ENCODE data around the gene CLDN20.
"Not testable (repeated sequence)": the region's sequence is repeated elsewhere in the genome, so short reads cannot be mapped to it uniquely, and the experiment has no call there.

The CLDN20 gene

GRCh38 chr6:155301867-155302266 is 38.1 kb downstream of the CLDN20 start:
- H3K27ac ChIP-seq (ENCODE audit: insufficient read depth, low read length, poor library complexity, severe bottlenecking): no peak overlapping the region
- H3K9me3 ChIP-seq (ENCODE audit: control insufficient read depth, low read length): no peaks in the 10 kb centered on the region
- H3K27me3 ChIP-seq (replicated peaks; ENCODE audit: control insufficient read depth, insufficient read depth, low read length, poor library complexity, severe bottlenecking): no peaks in the 10 kb centered on the region
- H3K4me1 ChIP-seq (ENCODE audit: control insufficient read depth, insufficient read depth, low read length, poor library complexity, severe bottlenecking): no peaks in the 10 kb centered on the region
- H3K36me3 ChIP-seq (ENCODE audit: control insufficient read depth, insufficient read depth, low read length): peaks cover 22% of the 10 kb centered on the region
- H3K4me3 ChIP-seq (ENCODE audit: insufficient read depth, low read depth, low read length, poor library complexity, severe bottlenecking): no peak overlapping the region
- no peak for DNase-seq

- H3K27ac ChIP-seq (ENCODE audit: insufficient read depth, low read length, poor library complexity, severe bottlenecking): no peak overlapping the region
- no peaks in the 10 kb centered on the region for H3K4me1 ChIP-seq (ENCODE audit: control insufficient read depth, insufficient read depth, low read length, poor library complexity, severe bottlenecking)
- no peak for DNase-seq
- H3K36me3 ChIP-seq (ENCODE audit: control insufficient read depth, insufficient read depth, low read length): peaks cover 9% of the 10 kb centered on the region
- H3K4me3 ChIP-seq (ENCODE audit: insufficient read depth, low read depth, low read length, poor library complexity, severe bottlenecking): no peak overlapping the region
- no peaks in the 10 kb centered on the region for H3K27me3 ChIP-seq (replicated peaks; ENCODE audit: control insufficient read depth, insufficient read depth, low read length, poor library complexity, severe bottlenecking)
- no peaks in the 10 kb centered on the region for H3K9me3 ChIP-seq (ENCODE audit: control insufficient read depth, low read length)
These were observed 39.6 kb downstream of the CLDN20 start for GRCh38 chr6:155303361-155303870.

- no peak overlapping the region for H3K27ac ChIP-seq (ENCODE audit: insufficient read depth, low read length, poor library complexity, severe bottlenecking)
- DNase-seq: no peak
- no peak overlapping the region for H3K4me3 ChIP-seq (ENCODE audit: insufficient read depth, low read depth, low read length, poor library complexity, severe bottlenecking)
- H3K9me3 ChIP-seq (ENCODE audit: control insufficient read depth, low read length): no peaks in the 10 kb centered on the region
- H3K4me1 ChIP-seq (ENCODE audit: control insufficient read depth, insufficient read depth, low read length, poor library complexity, severe bottlenecking): no peaks in the 10 kb centered on the region
- peaks cover 4% of the 10 kb centered on the region for H3K36me3 ChIP-seq (ENCODE audit: control insufficient read depth, insufficient read depth, low read length)
- H3K27me3 ChIP-seq (replicated peaks; ENCODE audit: control insufficient read depth, insufficient read depth, low read length, poor library complexity, severe bottlenecking): no peaks in the 10 kb centered on the region
These were observed 43.1 kb downstream of the CLDN20 start for GRCh38 chr6:155306958-155307357.

- no peak overlapping the region for H3K4me3 ChIP-seq (ENCODE audit: insufficient read depth, low read depth, low read length, poor library complexity, severe bottlenecking)
- H3K27me3 ChIP-seq (replicated peaks; ENCODE audit: control insufficient read depth, insufficient read depth, low read length, poor library complexity, severe bottlenecking): no peaks in the 10 kb centered on the region
- DNase-seq: no peak
- peaks cover 7% of the 10 kb centered on the region for H3K4me1 ChIP-seq (ENCODE audit: control insufficient read depth, insufficient read depth, low read length, poor library complexity, severe bottlenecking)
- no peaks in the 10 kb centered on the region for H3K9me3 ChIP-seq (ENCODE audit: control insufficient read depth, low read length)
- no peak overlapping the region for H3K27ac ChIP-seq (ENCODE audit: insufficient read depth, low read length, poor library complexity, severe bottlenecking)
- no peaks in the 10 kb centered on the region for H3K36me3 ChIP-seq (ENCODE audit: control insufficient read depth, insufficient read depth, low read length)
These were observed 45.3 kb downstream of the CLDN20 start for GRCh38 chr6:155309150-155309549.

- no peak overlapping the region for H3K4me3 ChIP-seq (ENCODE audit: insufficient read depth, low read depth, low read length, poor library complexity, severe bottlenecking)
These were observed 46.8 kb downstream of the CLDN20 start for GRCh38 chr6:155310596-155310995.

GRCh38 chr6:155311086-155311485 is 47.3 kb downstream of the CLDN20 start:
- DNase-seq: no peak
- H3K27ac ChIP-seq (ENCODE audit: insufficient read depth, low read length, poor library complexity, severe bottlenecking): peak overlapping the region; percentile 12
- H3K36me3 ChIP-seq (ENCODE audit: control insufficient read depth, insufficient read depth, low read length): no peaks in the 10 kb centered on the region
- no peak overlapping the region for H3K4me3 ChIP-seq (ENCODE audit: insufficient read depth, low read depth, low read length, poor library complexity, severe bottlenecking)
- no peaks in the 10 kb centered on the region for H3K27me3 ChIP-seq (replicated peaks; ENCODE audit: control insufficient read depth, insufficient read depth, low read length, poor library complexity, severe bottlenecking)
- H3K9me3 ChIP-seq (ENCODE audit: control insufficient read depth, low read length): no peaks in the 10 kb centered on the region
- H3K4me1 ChIP-seq (ENCODE audit: control insufficient read depth, insufficient read depth, low read length, poor library complexity, severe bottlenecking): peaks cover 7% of the 10 kb centered on the region

More at GRCh38 chr6:155310596-155310995, 46.8 kb downstream of the CLDN20 start:
- Histone ChIP-seq H3K9me3 (ENCODE audit: control insufficient read depth, low read length) (no peaks in the 10 kb centered on the region), H3K4me1 (ENCODE audit: control insufficient read depth, insufficient read depth, low read length, poor library complexity, severe bottlenecking) (peaks cover 7% of the 10 kb centered on the region), H3K27me3 (replicated peaks; ENCODE audit: control insufficient read depth, insufficient read depth, low read length, poor library complexity, severe bottlenecking) (no peaks in the 10 kb centered on the region), H3K27ac (ENCODE audit: insufficient read depth, low read length, poor library complexity, severe bottlenecking) (no peak overlapping the region), H3K36me3 (ENCODE audit: control insufficient read depth, insufficient read depth, low read length) (no peaks in the 10 kb centered on the region)
- no peak for DNase-seq

GRCh38 chr6:155311583-155311982 is 47.8 kb downstream of the CLDN20 start:
- H3K27ac ChIP-seq (ENCODE audit: insufficient read depth, low read length, poor library complexity, severe bottlenecking): peak overlapping the region; percentile 12
- H3K4me3 ChIP-seq (ENCODE audit: insufficient read depth, low read depth, low read length, poor library complexity, severe bottlenecking): no peak overlapping the region
- H3K27me3 ChIP-seq (replicated peaks; ENCODE audit: control insufficient read depth, insufficient read depth, low read length, poor library complexity, severe bottlenecking): no peaks in the 10 kb centered on the region
- H3K4me1 ChIP-seq (ENCODE audit: control insufficient read depth, insufficient read depth, low read length, poor library complexity, severe bottlenecking): peaks cover 7% of the 10 kb centered on the region
- DNase-seq: no peak
- no peaks in the 10 kb centered on the region for H3K36me3 ChIP-seq (ENCODE audit: control insufficient read depth, insufficient read depth, low read length)
- H3K9me3 ChIP-seq (ENCODE audit: control insufficient read depth, low read length): no peaks in the 10 kb centered on the region

- not testable (repeated sequence) for H3K27me3 ChIP-seq (replicated peaks; ENCODE audit: control insufficient read depth, insufficient read depth, low read length, poor library complexity, severe bottlenecking); H3K4me3 ChIP-seq (ENCODE audit: insufficient read depth, low read depth, low read length, poor library complexity, severe bottlenecking); DNase-seq; H3K36me3 ChIP-seq (ENCODE audit: control insufficient read depth, insufficient read depth, low read length); H3K4me1 ChIP-seq (ENCODE audit: control insufficient read depth, insufficient read depth, low read length, poor library complexity, severe bottlenecking); H3K9me3 ChIP-seq (ENCODE audit: control insufficient read depth, low read length)
- H3K27ac ChIP-seq (ENCODE audit: insufficient read depth, low read length, poor library complexity, severe bottlenecking): peak overlapping the region; percentile 89
These were observed 49.1 kb downstream of the CLDN20 start for GRCh38 chr6:155312950-155313349.

GRCh38 chr6:155313602-155314091 is 49.8 kb downstream of the CLDN20 start:
- DNase-seq: peak in 1 of 3 donors; percentile 15
- H3K27ac ChIP-seq (ENCODE audit: insufficient read depth, low read length, poor library complexity, severe bottlenecking): peak overlapping the region; percentile 89
- no peaks in the 10 kb centered on the region for H3K36me3 ChIP-seq (ENCODE audit: control insufficient read depth, insufficient read depth, low read length)
- H3K27me3 ChIP-seq (replicated peaks; ENCODE audit: control insufficient read depth, insufficient read depth, low read length, poor library complexity, severe bottlenecking): no peaks in the 10 kb centered on the region
- H3K4me3 ChIP-seq (ENCODE audit: insufficient read depth, low read depth, low read length, poor library complexity, severe bottlenecking): peak overlapping the region; percentile 89
- no peaks in the 10 kb centered on the region for H3K9me3 ChIP-seq (ENCODE audit: control insufficient read depth, low read length)
- peaks cover 7% of the 10 kb centered on the region for H3K4me1 ChIP-seq (ENCODE audit: control insufficient read depth, insufficient read depth, low read length, poor library complexity, severe bottlenecking)

- Histone ChIP-seq H3K4me1 (ENCODE audit: control insufficient read depth, insufficient read depth, low read length, poor library complexity, severe bottlenecking) (peaks cover 7% of the 10 kb centered on the region), H3K36me3 (ENCODE audit: control insufficient read depth, insufficient read depth, low read length) (no peaks in the 10 kb centered on the region), H3K27ac (ENCODE audit: insufficient read depth, low read length, poor library complexity, severe bottlenecking) (peak within 1 kb of the TSS; percentile 89), H3K9me3 (ENCODE audit: control insufficient read depth, low read length) (no peaks in the 10 kb centered on the region), H3K4me3 (ENCODE audit: insufficient read depth, low read depth, low read length, poor library complexity, severe bottlenecking) (peak within 1 kb of the TSS; percentile 89), H3K27me3 (replicated peaks; ENCODE audit: control insufficient read depth, insufficient read depth, low read length, poor library complexity, severe bottlenecking) (no peaks in the 10 kb centered on the region)
- peak; percentile 95 to 98 (median 96) for DNase-seq
These were observed 50.4 kb downstream of the CLDN20 start, which contains the start of gene TFB1M for GRCh38 chr6:155314092-155314772. Gene TFB1M, minus strand, starts transcription at chr6:155314484. Its CDS starts 56 bp downstream, at chr6:155314428.
